ENCODE results near the gene RAI1.

RAI1 gene

DNA sequence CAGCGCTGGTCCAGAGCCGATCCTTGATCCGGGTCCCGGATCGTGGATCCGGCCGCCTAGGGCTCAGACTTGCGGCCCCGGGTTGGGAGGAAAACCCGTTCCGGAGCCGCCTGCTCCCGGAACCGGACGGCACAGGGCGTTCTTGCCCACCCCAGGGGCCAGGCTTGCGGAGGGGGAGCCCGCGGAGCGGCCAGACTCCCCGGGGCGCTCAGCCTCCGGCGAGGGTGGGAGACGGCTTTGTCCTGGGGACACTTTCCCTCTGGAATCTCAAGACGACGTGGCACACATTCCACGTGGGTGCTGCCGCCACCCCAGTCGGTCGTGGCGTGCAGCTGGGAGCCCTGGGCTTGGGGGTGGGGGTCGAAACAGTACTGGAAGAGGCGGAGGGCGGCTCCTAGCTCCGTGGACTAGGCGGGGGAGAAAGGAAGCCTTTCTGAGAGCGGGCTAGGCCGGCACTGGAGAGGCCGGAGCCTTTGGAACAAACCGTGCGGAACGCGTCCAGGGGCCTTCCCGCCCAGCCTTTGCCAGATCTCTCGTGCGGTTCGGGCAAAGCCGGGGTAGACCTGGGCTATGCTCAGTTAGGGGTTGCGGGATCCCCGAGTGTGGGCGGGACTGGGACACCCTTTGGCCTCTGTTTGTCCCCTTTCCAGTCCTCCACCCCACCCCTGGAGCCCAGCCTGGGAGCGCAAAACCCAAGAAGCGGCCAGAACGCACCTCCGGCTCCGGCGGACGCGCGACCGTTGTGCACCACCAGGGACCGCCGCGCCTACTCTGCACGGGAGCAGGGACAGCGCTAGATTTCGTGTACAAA is 129.0 kb downstream of the RAI1 start:
- Histone ChIP-seq H3K27ac (ENCODE audit: low read depth in 2 of 2, low read length in 2 of 2) (peak overlapping the region in 1 of 2 donors; percentile 43), H3K9me3 (ENCODE audit: control insufficient read depth in 2 of 2, low read length in 2 of 2) (no peaks in the 10 kb centered on the region), H3K4me3 (ENCODE audit: low read length in 2 of 2) (no peak overlapping the region), H3K9ac (ENCODE audit: low read depth in 1 of 2, low read length in 2 of 2) (no peak overlapping the region), H3K27me3 (ENCODE audit: control insufficient read depth in 2 of 2, insufficient read depth in 2 of 2, low read length in 2 of 2) (no peaks in the 10 kb centered on the region), H3K36me3 (ENCODE audit: control insufficient read depth in 2 of 2, insufficient read depth in 2 of 2, low read length in 2 of 2) (peaks cover 25 to 34% of the 10 kb centered on the region in 2 donors), H3K4me1 (ENCODE audit: control insufficient read depth in 2 of 2, insufficient read depth in 2 of 2, low read length in 2 of 2) (peaks cover 0 to 3% of the 10 kb centered on the region in 2 donors)

DNA sequence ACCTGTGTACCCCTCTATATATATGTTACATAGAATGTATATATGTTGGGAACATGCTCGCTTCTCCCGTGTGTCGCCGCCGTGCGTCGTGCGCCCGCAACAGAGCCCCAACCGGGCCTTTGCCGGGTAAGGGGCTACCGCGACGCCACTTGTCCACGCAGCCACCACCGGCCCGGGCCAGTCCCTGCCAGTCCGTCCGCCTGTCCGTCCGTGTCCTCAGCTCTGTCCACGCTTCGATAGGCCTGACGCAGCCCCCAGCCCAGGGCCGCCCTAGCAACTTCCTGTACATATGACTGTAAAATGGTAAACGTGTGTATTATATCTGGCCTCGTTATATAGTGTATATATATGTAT is 129.6 kb downstream of the RAI1 start:
- H3K36me3 ChIP-seq (ENCODE audit: control insufficient read depth in 2 of 2, insufficient read depth in 2 of 2, low read length in 2 of 2), result peaks cover 28 to 38% of the 10 kb centered on the region in 2 donors
- no peak overlapping the region for H3K9ac ChIP-seq (ENCODE audit: low read depth in 1 of 2, low read length in 2 of 2)
- H3K27me3 ChIP-seq (ENCODE audit: control insufficient read depth in 2 of 2, insufficient read depth in 2 of 2, low read length in 2 of 2), result no peaks in the 10 kb centered on the region
- H3K27ac ChIP-seq (ENCODE audit: low read depth in 2 of 2, low read length in 2 of 2), result peak overlapping the region in 1 of 2 donors; percentile 43
- H3K4me1 ChIP-seq (ENCODE audit: control insufficient read depth in 2 of 2, insufficient read depth in 2 of 2, low read length in 2 of 2), result peaks cover 0 to 3% of the 10 kb centered on the region in 2 donors
- no peaks in the 10 kb centered on the region for H3K9me3 ChIP-seq (ENCODE audit: control insufficient read depth in 2 of 2, low read length in 2 of 2)
- H3K4me3 ChIP-seq (ENCODE audit: low read length in 2 of 2), result no peak overlapping the region

DNA sequence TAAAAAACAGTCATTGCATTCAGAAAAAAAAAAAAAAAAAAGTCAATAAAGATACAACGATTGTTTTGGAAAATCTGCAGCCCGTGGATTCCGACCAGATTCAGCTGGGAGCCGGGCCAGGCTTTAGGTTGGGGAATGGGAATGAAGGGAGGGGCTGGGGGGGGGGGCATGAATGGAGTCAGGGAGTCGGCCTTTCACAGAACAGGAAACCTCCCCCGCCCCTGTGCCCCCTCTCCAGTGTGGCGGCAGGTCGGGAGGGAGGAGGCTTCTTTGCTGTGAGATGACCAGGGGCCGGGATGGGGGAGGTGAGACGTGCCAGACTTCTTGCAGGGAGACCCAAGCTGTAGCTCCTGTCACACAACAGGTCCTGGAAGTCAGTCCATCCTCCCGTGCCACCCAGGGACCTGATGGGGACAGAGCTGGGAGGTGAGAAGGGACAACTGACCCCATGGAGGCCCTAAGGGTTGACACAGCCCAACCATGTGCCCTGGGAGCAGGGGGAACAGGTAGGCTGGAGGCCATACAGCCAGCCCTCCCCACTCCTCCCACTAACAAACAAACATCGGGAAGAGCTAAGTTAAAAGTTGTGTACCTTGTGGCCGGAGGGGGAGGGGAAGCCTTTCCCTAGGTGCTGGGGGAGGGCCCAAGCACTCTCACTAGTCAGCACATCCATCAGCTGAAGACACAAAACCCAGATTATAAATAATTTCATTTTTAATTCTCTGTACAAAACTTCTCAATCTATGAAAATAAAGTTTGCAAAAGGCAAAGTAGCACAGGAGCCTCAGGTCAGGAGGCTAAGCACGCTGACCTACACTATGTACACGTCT is 130.3 kb downstream of the RAI1 start:
- Histone ChIP-seq H3K4me1 (ENCODE audit: control insufficient read depth in 2 of 2, insufficient read depth in 2 of 2, low read length in 2 of 2) (peaks cover 0 to 3% of the 10 kb centered on the region in 2 donors), H3K9ac (ENCODE audit: low read depth in 1 of 2, low read length in 2 of 2) (no peak overlapping the region), H3K36me3 (ENCODE audit: control insufficient read depth in 2 of 2, insufficient read depth in 2 of 2, low read length in 2 of 2) (peaks cover 30 to 38% of the 10 kb centered on the region in 2 donors), H3K27ac (ENCODE audit: low read depth in 2 of 2, low read length in 2 of 2) (no peak overlapping the region), H3K9me3 (ENCODE audit: control insufficient read depth in 2 of 2, low read length in 2 of 2) (no peaks in the 10 kb centered on the region), H3K27me3 (ENCODE audit: control insufficient read depth in 2 of 2, insufficient read depth in 2 of 2, low read length in 2 of 2) (no peaks in the 10 kb centered on the region), H3K4me3 (ENCODE audit: low read length in 2 of 2) (no peak overlapping the region)

DNA sequence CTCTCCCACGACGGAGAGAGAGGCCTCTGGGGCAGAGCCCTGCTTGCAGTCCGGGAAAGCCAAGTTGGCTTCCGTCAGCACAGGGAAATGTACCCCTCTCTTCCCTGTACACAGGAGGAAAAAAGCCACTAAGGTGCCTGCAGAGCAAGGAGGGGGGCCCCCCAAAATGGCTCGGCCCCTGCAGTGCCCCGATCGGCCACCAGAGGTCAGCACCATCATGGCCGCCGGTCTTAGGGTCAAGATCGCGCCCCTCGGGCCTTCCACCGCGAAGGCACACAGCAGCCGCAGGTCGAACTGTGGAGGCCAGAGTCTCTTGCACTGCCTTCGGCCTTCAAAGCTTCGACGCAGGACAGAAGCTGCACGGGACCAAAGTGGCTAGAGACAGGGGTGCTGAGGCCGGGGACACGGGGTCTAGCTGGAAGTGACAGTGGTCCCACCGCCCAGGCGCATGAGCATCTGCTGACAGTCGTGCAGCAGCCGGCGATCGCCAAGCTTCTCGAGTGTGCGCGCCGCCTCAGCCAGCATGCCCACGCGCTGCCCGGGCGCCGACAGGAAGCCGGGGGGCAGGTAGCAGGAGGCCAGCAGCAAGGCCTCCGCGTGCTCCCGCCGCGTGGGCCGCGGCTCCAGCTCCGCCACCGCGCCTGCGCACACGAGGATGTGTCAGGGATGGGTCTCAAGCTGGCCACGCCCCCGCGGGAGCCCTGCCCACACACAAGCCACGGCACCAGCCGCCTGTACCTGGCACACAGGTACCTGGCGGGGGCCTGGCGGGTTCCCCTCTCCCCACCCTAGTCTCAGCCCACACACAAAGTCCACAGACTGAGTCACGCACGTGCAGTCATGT is 131.2 kb downstream of the RAI1 start:
- peak overlapping the region in 1 of 2 donors; percentile 4 for H3K27ac ChIP-seq (ENCODE audit: low read depth in 2 of 2, low read length in 2 of 2)

DNA sequence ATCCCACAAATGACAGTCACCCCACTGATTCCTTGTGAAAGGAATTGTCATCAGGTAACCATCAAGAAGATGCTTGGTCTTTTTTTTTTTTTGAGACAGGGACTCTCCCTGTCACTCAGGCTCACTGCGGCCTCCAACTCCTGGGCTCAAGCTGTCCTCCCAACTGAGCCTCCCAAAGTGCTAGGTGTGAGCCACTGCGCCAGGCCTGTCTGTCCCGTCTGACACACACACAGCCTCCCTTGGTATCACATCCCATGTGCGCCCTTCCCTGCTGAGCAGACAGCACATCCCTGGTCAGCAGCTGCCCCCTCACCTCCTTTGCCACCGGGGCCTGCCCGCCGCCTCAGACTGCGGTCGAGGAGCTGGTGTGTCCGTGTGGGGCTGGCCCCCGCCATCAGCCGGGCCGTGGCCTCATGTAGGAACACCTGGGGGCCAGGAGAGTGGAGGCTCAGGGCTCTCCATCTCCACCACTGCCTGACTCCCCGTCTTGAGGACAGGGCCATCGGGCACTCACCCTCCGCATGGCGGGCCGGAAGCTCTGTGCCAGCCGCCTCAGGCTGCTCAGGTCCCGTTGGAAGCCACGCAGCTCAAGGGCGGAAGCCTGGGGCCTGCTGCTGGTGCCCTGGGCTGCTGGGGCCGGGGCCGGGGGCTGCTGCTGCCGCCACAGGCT is 131.9 kb downstream of the RAI1 start:
- no peak overlapping the region for H3K4me3 ChIP-seq (ENCODE audit: low read length in 2 of 2)
- peaks cover 42 to 50% of the 10 kb centered on the region in 2 donors for H3K36me3 ChIP-seq (ENCODE audit: control insufficient read depth in 2 of 2, insufficient read depth in 2 of 2, low read length in 2 of 2)
- H3K27ac ChIP-seq (ENCODE audit: low read depth in 2 of 2, low read length in 2 of 2), result no peak overlapping the region
- H3K27me3 ChIP-seq (ENCODE audit: control insufficient read depth in 2 of 2, insufficient read depth in 2 of 2, low read length in 2 of 2), result no peaks in the 10 kb centered on the region
- peaks cover 1 to 9% of the 10 kb centered on the region in 2 donors for H3K4me1 ChIP-seq (ENCODE audit: control insufficient read depth in 2 of 2, insufficient read depth in 2 of 2, low read length in 2 of 2)
- H3K9ac ChIP-seq (ENCODE audit: low read depth in 1 of 2, low read length in 2 of 2), result no peak overlapping the region
- H3K9me3 ChIP-seq (ENCODE audit: control insufficient read depth in 2 of 2, low read length in 2 of 2), result no peaks in the 10 kb centered on the region

More for the DNA sequence above, 131.2 kb downstream of the RAI1 start:
- Histone ChIP-seq H3K27me3 (ENCODE audit: control insufficient read depth in 2 of 2, insufficient read depth in 2 of 2, low read length in 2 of 2) (no peaks in the 10 kb centered on the region), H3K4me3 (ENCODE audit: low read length in 2 of 2) (no peak overlapping the region), H3K36me3 (ENCODE audit: control insufficient read depth in 2 of 2, insufficient read depth in 2 of 2, low read length in 2 of 2) (peaks cover 36 to 46% of the 10 kb centered on the region in 2 donors), H3K9ac (ENCODE audit: low read depth in 1 of 2, low read length in 2 of 2) (no peak overlapping the region), H3K4me1 (ENCODE audit: control insufficient read depth in 2 of 2, insufficient read depth in 2 of 2, low read length in 2 of 2) (peaks cover 0 to 3% of the 10 kb centered on the region in 2 donors), H3K9me3 (ENCODE audit: control insufficient read depth in 2 of 2, low read length in 2 of 2) (no peaks in the 10 kb centered on the region)

DNA sequence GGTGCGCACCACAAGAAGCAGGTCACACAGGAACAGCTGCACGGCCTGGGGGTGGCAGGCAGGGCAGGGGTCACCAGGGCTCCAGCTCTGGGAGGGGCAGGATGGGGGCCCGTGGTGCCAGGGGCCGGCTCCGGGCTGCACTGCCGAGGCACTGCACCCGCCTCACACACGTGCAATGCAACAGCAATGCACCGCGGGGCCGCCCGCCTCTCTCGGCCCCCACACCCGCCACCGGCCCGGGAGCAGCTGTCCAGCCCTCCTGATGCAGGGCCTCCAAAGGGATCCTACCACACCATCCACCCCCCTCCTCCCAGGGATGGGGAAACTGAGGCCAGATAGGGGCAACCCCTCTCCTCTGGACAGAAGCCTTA is 132.5 kb downstream of the RAI1 start:
- Histone ChIP-seq H3K9me3 (ENCODE audit: control insufficient read depth in 2 of 2, low read length in 2 of 2) (no peaks in the 10 kb centered on the region), H3K27me3 (ENCODE audit: control insufficient read depth in 2 of 2, insufficient read depth in 2 of 2, low read length in 2 of 2) (no peaks in the 10 kb centered on the region), H3K27ac (ENCODE audit: low read depth in 2 of 2, low read length in 2 of 2) (no peak overlapping the region), H3K36me3 (ENCODE audit: control insufficient read depth in 2 of 2, insufficient read depth in 2 of 2, low read length in 2 of 2) (peaks cover 46 to 54% of the 10 kb centered on the region in 2 donors), H3K4me1 (ENCODE audit: control insufficient read depth in 2 of 2, insufficient read depth in 2 of 2, low read length in 2 of 2) (peaks cover 6 to 14% of the 10 kb centered on the region in 2 donors), H3K4me3 (ENCODE audit: low read length in 2 of 2) (no peak overlapping the region), H3K9ac (ENCODE audit: low read depth in 1 of 2, low read length in 2 of 2) (no peak overlapping the region)

DNA sequence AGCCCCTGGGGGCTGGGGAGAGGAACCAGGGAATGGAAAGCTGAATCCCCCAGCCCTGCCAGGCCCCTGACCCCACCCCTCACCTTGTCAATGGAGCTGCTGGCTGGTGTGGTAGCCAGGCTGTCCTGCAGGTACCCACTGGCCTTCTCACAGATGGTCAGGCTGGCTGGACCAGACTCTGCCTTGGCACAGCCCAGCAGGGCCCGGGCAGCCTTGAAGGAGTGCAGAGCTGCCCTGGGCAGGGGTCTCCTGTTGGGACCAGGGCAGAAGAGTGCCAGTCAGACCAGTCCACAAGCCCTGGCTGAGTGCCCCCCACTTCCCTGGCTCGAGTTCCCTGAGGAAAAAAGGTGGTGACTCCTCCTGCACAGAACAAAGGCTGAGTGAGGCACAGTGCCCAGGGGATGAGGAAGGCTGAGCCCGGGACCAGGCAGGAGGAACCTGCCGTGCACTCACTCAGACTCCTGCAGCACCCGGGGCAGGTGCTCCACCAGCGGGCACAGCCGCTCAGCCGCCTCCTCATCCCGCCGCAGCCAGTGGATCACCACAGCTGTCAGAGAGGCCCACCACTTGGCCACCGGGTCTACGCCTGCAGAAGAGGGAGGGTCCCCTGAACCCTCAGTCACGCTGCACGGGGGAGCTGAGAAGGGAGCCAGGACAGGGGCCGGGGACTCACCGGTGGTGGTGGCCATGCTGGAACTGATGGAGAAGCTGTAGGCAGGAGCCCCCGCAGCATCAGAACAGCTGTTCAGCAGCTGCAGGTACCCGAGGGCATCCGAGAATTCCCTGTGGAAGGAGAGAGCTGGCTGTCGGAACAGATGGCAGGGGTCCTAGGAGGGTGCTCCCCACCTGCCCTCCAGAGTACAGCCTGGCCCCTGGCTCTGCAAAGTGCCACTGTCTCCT is 133.2 kb downstream of the RAI1 start:
- Histone ChIP-seq H3K9ac (ENCODE audit: low read depth in 1 of 2, low read length in 2 of 2) (no peak overlapping the region), H3K27ac (ENCODE audit: low read depth in 2 of 2, low read length in 2 of 2) (no peak overlapping the region)

DNA sequence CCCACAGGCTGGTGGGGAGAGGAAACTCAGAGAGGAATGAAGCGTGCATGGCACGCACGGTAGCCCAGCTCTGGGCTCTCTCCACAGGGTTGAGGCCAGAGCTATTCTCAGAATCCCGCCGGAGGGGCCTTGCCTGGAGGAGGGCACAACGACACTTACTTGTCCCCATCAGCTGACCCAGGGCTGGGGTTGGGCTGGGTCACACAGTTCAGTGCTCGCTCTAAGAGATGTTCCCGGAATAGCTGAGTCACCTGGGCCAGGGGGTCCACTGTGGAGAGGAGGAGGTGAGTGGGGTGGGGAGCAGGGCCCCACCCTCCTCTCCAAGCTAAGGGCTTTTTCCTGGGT is 133.8 kb downstream of the RAI1 start:
- peaks cover 53 to 61% of the 10 kb centered on the region in 2 donors for H3K36me3 ChIP-seq (ENCODE audit: control insufficient read depth in 2 of 2, insufficient read depth in 2 of 2, low read length in 2 of 2)
- no peaks in the 10 kb centered on the region for H3K27me3 ChIP-seq (ENCODE audit: control insufficient read depth in 2 of 2, insufficient read depth in 2 of 2, low read length in 2 of 2)
- no peak overlapping the region for H3K9ac ChIP-seq (ENCODE audit: low read depth in 1 of 2, low read length in 2 of 2)

More for the DNA sequence above, 133.2 kb downstream of the RAI1 start:
- peaks cover 52 to 61% of the 10 kb centered on the region in 2 donors for H3K36me3 ChIP-seq (ENCODE audit: control insufficient read depth in 2 of 2, insufficient read depth in 2 of 2, low read length in 2 of 2)
- H3K27me3 ChIP-seq (ENCODE audit: control insufficient read depth in 2 of 2, insufficient read depth in 2 of 2, low read length in 2 of 2), result no peaks in the 10 kb centered on the region
- H3K9me3 ChIP-seq (ENCODE audit: control insufficient read depth in 2 of 2, low read length in 2 of 2), result no peaks in the 10 kb centered on the region
- H3K4me1 ChIP-seq (ENCODE audit: control insufficient read depth in 2 of 2, insufficient read depth in 2 of 2, low read length in 2 of 2), result peaks cover 13 to 21% of the 10 kb centered on the region in 2 donors
- H3K4me3 ChIP-seq (ENCODE audit: low read length in 2 of 2), result no peak overlapping the region

More for the DNA sequence above, 133.8 kb downstream of the RAI1 start:
- Histone ChIP-seq H3K4me3 (ENCODE audit: low read length in 2 of 2) (no peak overlapping the region), H3K9me3 (ENCODE audit: control insufficient read depth in 2 of 2, low read length in 2 of 2) (no peaks in the 10 kb centered on the region), H3K27ac (ENCODE audit: low read depth in 2 of 2, low read length in 2 of 2) (no peak overlapping the region), H3K4me1 (ENCODE audit: control insufficient read depth in 2 of 2, insufficient read depth in 2 of 2, low read length in 2 of 2) (peaks cover 20 to 27% of the 10 kb centered on the region in 2 donors)
